ENCODE data around the gene CEP170.
"Not testable (repeated sequence)": the region's sequence is repeated elsewhere in the genome, so short reads cannot be mapped to it uniquely, and the experiment has no call there.

Gene CEP170

DNA sequence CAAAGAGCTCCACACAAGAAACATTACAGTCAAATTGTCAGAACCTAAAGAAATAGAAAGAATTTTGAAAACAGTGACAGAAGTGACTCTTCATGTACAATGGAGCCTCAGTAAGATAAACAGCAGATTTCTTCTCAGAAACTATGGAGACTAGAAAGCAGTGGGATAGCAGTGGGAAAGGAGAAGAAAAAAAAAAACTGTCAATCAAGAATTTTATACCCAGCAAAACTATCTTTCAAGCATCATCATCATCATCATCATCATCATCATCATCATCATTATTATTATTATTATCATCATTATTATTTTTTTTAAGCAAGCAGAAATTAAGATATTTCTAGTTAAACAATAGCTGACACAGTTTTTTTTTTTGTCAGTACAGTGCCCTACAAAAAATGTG is 24.2 kb downstream of the CEP170 start:
- DNase-seq = peak; percentile 30

DNA sequence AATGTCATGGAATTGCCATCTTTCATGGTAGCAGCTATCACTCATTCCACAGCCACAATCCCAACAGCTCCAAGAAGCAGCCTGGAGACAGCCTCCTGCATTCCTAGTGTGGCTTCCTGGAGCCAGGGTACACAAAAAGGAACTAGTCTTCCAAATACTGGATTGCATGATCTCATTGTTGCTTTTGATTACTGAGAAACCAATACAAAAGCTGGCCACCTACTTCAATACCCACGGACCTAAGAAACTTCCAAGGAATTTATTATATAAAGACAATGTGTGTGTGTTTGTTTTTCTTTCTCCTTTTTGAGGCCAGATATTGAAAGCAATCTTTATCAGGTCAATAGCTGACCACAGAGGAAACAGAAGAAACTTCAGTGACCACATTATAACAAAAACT is 25.6 kb downstream of the CEP170 start:
- DNase-seq = no peak

DNA sequence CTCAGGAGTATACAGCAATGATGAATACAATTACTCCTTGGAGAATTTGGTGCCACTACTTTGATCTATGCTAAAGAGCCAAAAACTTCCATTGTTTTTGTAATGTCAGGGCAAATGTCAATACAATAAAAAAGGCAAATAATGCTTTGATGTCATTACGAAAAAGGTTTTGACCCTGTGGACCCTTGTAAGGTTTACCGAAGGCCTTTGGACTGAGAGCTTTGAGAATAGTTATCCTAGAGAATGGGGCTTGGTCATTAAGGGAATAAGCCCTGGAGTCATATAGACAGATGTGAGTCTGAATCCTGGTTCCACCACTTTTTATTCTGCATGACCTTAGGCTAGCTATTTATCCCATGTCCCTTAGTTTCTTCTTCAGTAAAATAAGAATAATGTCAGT is 27.5 kb downstream of the CEP170 start:
- DNase-seq = no peak

DNA sequence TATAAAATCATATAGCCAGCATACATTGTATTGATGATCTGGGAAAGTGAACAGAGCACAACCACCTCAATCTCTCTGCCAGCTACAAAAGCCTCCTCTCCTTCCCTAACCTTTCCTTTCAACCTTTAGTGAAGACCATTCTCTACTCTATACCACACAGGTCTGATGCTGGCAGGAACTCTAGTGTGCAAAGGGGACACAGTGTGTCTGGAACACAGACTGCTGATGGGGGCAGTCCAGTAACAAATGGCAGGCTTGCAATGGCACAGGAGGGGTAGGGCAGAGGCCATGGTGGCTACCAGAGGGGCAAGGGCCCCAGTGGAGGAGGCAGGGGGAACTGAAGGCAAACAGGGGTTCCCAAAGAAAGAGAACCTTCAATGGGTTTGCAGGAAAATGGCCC is 37.0 kb downstream of the CEP170 start:
- no peak for DNase-seq

DNA sequence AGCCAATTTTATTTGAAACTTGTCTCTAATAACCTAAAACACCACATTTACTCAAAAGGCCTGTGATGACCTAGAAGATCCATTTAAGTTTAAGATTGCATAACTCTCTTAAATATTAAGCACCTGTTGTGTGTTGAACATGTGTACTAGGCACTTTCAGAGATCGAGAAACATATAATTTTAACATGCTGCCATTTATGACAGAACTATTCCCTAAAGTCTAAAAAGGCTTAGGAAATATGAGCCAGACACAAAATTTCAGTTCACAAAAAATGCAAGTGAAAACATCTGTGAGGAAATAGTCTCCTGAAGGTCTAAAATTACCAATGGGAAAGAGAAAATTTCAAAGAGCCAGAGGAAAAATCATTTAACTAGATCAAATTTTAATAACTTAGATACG is 37.7 kb downstream of the CEP170 start:
- DNase-seq = no peak

DNA sequence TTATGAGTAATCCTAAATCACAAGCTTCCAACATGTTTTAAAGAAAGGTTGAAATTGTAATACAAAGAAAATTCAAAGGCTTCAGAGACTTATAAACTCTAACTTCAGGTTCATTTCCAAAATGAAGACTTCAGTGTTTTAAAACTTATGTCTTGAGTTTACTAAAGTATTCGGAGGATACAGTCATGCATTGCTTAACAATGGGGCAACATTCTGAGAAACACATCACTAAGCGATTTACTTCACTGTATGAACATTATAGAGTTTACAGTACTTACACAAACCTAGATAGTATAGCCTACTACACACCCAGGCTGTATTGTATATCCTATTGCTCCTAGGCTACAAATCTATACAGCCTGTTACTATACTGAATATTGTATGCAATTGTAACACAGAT is 38.3 kb downstream of the CEP170 start:
- DNase-seq = no peak

DNA sequence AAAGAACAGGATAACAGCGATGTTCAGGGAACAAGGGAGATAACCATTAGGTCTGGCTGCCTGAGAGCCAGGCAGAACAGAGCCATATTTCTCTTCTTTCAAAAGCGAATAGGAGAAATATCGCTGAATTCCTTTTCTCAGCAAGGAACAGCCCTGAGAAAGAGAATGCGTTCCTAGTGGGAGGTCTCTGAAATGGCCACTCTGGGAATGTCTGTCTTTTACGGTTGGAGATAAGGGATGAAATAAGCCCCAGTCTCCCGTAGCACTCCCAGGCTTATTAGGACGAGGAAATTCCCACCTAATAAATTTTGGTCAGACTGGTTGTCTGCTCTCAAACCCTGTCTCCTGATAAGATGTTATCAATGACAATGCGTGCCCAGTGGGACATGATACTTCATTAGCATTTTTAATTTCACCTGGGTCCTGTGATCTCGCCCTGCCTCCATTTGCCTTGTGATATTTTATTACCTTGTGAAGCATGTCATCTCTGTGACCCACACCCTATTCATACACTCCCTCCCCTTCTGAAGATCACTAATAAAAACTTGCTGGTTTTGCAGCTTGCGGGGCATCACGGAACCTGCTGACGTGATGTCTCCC is 39.7 kb downstream of the CEP170 start:
- not testable (repeated sequence) for DNase-seq

DNA sequence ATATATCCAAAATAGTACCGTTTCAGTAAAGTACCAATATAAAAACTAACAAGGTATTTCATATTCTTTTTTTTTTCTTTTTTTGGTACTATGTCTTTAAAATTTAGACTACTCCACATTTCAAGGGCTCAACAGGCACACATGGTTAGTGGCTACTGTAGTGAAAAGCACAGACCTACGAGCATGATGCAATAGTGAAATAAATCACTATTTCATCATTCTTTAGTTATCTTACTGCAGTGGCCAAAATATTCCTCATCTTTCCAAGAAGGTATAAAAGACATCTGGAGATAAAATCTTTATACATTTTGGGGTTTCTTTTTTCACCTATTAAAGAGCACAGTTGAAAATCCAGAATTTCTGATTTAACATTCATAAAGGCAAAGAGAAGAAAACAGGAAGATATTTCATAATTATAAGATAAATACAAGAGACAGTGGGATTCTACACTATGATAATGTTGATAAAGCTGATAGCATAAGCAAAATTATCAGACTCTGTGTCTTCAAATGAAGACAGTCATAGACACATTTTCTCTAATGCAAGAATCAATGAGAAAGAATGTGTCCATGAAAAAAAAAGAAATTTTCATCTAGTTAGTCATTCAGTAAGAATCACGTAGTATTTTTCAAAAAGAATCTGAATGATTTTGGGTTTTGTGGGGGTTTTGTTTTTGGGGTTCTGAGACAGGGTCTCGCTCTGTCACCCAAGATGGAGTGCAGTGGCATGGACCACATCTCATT is 41.9 kb downstream of the CEP170 start:
- DNase-seq = no peak

DNA sequence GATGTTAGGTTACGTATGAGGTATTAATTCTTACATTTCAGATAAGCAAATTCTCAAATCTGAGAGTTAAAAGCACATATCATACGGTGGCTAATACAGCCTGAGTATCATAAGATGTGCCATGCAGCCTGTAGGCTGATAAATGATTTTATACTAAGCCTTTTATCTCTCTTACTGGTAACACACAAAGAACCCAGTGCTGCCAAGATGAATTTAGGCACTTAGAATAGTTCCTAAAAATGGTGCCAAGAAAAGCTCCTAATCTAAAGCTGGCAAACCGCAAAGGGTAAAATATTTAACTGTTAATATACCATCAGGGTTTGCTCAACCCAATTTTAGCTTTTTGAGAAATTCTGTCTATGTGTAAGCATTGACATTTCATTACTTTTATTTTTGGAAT is 43.1 kb downstream of the CEP170 start:
- DNase-seq = not testable (repeated sequence)

DNA sequence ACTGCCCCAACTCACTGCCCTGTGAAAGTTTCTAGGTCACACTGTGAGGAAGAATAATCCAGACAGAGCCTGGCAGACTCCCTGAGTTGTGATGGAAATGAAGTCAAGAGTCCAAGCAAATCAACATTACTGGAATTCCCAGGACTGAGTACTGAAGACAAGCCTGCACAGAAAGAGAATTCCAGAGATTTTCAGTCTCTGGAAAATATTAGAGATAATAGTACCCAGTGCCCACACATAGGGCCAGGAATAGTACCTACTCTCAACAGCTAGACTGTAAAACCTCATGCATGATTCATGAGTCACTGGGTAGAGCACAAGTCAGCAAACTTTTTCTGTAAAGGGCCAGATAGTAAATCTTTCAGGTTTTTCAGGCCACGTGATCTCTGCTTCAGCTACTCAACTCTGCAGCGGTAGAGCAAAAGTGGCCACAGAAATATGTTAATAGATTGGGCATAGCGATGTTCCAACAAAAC is 50.0 kb downstream of the CEP170 start:
- DNase-seq = not testable (repeated sequence)

DNA sequence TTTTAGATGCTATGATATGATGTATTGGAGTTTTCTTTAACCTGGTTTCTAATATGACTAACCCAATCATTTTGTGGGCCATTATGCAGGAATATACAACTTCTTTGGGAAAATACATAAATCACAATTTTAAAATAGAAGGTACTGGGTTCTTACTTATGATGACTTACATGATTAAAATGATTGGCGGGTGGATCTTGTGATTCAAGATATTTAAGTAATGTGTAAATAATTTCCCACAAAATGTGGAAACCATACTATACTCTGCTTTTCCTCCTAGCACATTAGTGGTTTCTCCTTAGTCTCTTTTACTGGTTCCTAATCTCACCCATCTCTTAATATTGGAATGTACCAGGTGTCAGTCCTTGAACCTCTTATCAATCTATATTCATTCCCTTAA is 50.7 kb downstream of the CEP170 start:
- DNase-seq = not testable (repeated sequence)

DNA sequence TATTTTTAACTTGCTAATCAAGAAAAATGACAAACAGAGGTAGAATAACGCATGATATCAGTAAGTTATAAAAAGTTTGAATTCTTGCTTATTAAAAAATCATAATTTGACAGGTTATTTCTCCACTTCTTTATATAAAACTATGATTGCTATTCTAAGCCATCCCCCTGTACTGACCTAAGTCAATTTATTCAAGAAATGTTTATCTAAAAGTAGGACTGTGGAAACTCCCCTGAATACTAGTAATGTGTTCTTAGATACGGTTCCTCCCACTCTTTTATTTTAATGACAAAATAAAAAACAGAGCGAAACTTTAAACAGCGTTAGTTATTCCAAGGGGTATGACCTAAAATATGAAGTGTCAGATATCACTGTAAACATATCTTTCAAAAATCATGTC is 51.9 kb downstream of the CEP170 start:
- not testable (repeated sequence) for DNase-seq

DNA sequence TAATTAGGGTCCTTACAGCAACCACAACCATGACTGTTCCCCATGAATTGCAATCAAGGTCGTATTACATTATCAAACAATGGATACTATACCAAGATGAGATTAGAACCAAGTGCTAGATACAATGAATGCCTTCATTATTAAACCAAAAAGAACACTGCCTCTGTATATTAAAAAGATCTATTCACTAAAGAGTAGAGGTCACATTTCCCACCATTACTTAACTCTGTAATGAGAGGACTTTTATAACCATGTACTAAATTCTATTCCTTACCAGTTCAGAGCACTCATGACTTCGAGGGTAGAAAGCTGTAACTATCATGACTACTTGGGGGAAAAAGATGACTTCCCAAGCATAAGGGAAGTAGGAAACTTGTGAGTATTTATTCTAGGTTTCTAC is 53.8 kb downstream of the CEP170 start:
- DNase-seq = not testable (repeated sequence)

DNA sequence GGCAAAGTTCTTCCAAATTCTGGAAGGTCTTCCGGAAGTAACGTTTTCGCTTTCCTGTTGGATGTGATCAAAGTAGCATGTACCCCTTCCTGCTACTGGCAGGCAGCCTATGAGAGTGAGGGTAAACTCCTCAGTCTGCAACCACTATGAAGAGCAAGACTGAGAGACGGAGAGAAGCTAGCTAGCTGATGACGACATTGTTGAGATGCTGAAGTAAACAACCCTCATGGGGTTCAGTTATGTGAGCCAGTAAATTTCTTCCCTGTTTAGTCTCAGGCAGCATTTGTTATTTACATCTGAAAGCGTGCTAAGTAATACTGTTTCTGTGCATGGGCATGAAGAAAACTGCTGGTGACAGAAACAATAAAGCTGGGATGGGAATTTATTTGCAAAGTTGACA is 57.6 kb downstream of the CEP170 start:
- not testable (repeated sequence) for DNase-seq

DNA sequence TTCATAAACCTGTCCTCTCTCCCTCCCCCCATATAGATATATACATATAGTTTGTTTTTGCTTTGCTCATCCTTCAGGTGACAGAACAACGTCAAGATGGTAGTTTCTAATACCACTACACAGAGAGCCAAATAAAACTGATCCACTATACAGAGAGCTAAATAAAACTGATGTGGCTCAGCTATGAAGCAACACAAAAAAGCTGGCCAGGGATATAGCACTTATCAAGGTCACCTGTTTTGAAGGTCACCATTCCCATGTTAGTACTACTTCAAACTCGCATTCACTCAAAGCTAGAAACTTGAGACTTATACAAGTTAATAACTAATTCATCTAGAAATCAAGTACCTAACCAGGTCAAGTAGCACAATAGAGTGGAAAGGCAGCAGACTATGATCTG is 61.8 kb downstream of the CEP170 start:
- not testable (repeated sequence) for DNase-seq

DNA sequence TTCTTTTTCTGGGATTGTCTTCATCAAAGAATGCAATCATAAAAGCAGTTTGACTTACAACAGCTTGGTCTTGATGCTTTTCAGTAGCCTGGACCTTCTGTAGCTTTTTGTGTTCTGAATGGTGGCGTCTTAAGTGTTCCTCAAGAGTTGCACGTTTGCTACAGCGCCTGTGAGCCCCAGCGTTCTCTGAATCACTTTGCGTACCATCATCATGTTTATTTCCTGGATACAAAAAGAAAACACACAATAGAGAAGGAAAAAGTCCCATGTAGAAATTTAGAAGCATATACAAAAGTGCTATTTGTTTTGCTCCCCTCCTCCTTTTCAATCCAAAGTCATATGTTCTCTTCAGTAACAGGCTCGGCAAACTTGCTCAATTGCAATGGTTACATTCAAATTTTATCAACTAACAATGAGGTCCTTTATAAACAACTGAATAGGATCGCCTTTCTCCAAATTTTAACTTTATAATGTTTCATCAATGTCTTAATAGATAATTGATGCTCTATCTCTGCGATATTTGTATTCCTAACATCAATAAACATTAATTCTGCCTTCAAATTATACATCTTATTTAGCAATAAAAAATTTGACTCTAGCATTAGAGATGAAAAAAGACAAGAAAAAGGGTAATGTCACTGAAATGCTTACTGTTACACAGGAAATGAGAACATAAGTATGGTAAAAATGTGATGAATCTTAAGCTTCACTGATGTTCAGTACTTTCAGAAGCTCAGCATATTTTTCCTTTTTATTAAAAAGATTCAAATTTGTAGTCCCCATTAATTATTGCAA is 68.7 kb downstream of the CEP170 start:
- not testable (repeated sequence) for DNase-seq

DNA sequence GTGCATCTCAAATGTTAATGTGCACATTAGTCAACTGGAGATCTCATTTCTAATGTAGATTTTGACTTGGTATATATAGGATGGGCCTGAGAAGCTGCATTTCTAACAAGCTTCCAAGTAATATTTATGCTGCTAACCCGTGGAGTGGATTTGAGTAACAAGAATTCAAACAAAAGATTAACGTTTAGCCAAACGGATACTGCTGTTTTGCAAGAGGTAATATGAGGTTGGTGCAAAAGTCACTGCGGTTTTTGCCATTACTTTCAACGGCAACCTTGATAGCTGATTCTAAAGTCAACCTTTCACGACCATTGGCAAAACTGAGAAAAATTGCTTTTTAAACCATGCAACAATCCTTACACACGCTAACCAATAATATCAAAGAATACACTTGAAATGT is 70.3 kb downstream of the CEP170 start:
- DNase-seq = not testable (repeated sequence)

DNA sequence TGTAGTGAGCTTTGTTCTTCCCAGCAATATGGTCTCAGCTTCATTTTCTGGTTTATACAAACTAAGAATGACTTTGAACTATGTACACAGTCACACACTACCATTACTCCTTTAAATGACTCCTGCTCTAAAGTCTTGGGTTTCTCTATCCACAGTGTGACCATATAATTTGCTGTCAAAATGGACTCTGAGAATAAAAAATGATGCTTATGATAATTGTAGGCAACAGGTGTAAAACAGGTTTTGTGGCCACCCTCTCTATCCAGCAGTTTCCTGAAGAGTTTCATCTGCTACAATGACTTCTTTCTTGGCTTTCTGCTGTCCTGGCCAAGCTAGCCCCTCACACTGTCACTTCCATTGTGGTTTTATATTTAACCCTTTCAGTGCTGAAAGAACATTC is 71.4 kb downstream of the CEP170 start:
- not testable (repeated sequence) for DNase-seq

DNA sequence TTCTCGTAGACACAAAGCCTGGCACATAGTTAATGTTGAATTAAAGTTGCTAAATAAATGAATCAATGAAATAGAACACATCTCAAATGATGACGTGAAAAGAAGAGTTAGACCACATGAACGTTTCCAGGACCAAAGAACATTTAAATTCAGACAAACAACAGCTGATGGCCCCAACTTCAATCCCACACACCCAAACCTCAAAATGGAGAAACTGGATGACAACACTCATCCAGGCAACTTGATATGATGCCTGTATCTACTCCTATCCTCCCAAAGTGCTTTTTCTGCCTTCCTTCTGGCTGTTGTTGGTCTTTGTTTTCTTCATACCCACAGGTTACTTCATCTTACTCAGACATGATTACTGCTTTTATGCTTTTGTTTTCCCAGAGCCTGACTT is 71.9 kb downstream of the CEP170 start:
- DNase-seq = not testable (repeated sequence)

DNA sequence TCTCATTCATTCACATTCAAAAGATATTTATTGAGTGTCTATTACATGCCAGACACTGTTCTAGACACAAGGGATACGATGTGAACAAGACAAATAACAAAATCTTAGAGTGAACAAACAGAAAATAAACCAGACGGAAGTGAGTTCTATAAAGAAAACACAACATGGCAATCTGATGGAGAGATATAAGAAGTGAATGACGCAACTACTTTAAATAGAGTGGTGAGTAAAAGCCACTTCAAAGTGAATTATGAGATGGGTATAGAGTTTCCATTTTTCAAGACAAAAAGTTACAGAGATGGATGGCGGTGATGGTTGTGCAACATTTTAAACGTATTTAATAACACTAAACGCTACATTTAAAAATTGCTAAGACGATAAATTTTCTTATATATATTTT is 75.4 kb downstream of the CEP170 start:
- peak; percentile 41 for DNase-seq

DNA sequence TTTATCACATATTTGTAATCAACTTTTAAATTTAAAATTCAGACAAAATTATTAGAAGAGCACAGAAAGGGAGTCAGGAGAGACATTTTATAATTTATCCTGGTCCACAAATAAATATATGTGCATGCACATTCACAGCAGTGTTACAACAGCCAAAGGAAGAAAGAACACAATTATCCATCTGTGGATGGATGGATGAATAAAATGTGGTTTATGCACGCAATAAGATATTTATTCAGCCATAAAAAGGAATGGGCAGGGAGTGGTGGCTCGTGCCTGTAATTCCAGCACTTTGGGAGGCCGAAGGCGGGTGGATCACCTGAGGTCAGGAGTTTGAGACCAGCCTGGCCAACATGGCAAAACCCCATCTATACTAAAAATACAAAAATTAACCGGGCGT is 77.3 kb downstream of the CEP170 start:
- DNase-seq = not testable (repeated sequence)

DNA sequence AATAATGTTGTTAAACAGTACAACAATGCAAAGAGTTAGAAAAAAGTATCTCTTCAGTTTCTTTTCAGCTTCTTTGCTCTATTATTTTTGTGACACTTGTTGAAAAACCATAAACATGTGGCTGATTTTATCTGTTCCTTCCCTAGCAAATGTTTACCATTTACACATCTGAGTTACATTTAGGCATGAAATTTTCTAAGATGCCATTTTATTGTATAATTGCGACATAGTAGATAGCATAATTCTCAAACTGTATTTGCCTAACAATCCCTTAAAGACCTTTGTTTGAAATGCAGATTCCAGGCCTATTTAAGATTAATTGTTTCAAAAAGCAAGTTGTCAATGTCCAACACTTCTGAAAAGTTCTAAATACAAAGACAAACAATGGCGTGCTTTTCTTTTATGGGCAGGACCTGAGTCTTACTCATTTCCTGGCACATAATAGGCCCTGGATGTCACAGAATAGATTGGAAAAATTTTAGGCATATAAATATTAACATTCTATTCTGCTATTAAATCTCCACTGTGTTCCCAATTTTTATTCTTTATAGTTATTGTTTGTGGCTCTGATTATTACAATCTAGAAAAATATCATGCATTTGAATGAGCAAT is 81.2 kb downstream of the CEP170 start:
- DNase-seq = not testable (repeated sequence)

DNA sequence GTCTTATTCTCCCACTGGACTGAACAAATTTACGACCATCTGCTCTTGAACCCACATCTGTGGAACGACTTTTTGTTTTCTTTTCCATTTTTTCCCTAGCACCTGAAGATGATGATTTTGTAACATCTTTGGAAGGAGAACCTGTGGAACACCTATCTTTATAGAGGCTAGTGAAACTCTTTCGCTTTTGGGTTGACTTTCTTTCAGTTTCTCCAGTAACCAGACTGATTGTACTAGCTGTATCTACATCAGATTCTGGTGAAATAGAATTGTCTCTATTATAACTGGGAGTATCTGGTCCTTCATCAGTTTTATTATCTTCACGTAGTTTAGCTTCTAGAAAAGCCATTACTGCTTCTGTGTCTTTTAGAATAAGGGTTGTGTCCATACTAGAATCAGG is 90.2 kb downstream of the CEP170 start:
- DNase-seq = not testable (repeated sequence)

Measured in NCI-H2227 treated with DMSO at 0.1 percent for 48 hours (cell line).